SK-N-SH treated with all-trans-retinoic acid at 6 μM for 48 hours (cell line): ENCODE measurements around the gene PGGHG.
A peak's percentile ranks its signal among the peaks of the same experiment; 100 is the strongest.

Experiments used
- ATAC-seq: fragments of 200-7000 bp; cut with Tn5 transposase; 3 replicates; pipeline ENCODE4 v1.9.1; 2020; ENCODE audit warnings: mild to moderate bottlenecking, moderate library complexity
- BACH2 ChIP-seq: fragments of 250-450 bp; sonication (Bioruptor Pico); IDR thresholded peaks from 2 replicates; pipeline ENCODE4 v1.9.0; 2021; ENCODE audit warnings: mild to moderate bottlenecking, borderline replicate concordance
- CREB5 ChIP-seq: fragments of 250-450 bp; sonication (Bioruptor Pico); IDR thresholded peaks from 2 replicates; pipeline ENCODE4 v1.5.1; 2020; ENCODE audit warnings: low read depth, mild to moderate bottlenecking, moderate library complexity
- CSDC2 ChIP-seq: fragments of 250-450 bp; sonication (Bioruptor Pico); IDR thresholded peaks from 2 replicates; pipeline ENCODE4 v1.5.0; 2020; ENCODE audit warnings: mild to moderate bottlenecking, moderate library complexity
- CSRNP3 ChIP-seq: fragments of 250-450 bp; sonication (Bioruptor Pico); IDR thresholded peaks from 2 replicates; pipeline ENCODE4 v1.5.1; 2021; ENCODE audit warnings: mild to moderate bottlenecking, moderate library complexity
- ESRRG ChIP-seq: fragments of 250-450 bp; sonication (Bioruptor Pico); IDR thresholded peaks from 2 replicates; pipeline ENCODE4 v1.6.1; 2021; ENCODE audit warnings: mild to moderate bottlenecking
- GLIS3 ChIP-seq: fragments of 250-450 bp; sonication (Bioruptor Pico); IDR thresholded peaks from 2 replicates; pipeline ENCODE4 v1.5.0; 2020; ENCODE audit warnings: mild to moderate bottlenecking, moderate library complexity
- ISL1 ChIP-seq: fragments of 250-450 bp; sonication (Bioruptor Pico); IDR thresholded peaks from 2 replicates; pipeline ENCODE4 v2.1.2; 2022; ENCODE audit warnings: mild to moderate bottlenecking, moderate library complexity
- OSR1 ChIP-seq: fragments of 250-450 bp; sonication (Bioruptor Pico); IDR thresholded peaks from 2 replicates; pipeline ENCODE4 v1.8.0; 2022; ENCODE audit warnings: moderate library complexity, mild to moderate bottlenecking, inconsistent platforms
- PATZ1 ChIP-seq: fragments of 250-450 bp; sonication (Bioruptor Pico); IDR thresholded peaks from 2 replicates; pipeline ENCODE4 v1.8.0; 2020; ENCODE audit warnings: mild to moderate bottlenecking, moderate library complexity, borderline replicate concordance
- POU6F1 ChIP-seq: fragments of 250-450 bp; sonication (Bioruptor Pico); IDR thresholded peaks from 2 replicates; pipeline ENCODE4 v1.8.0; 2021; ENCODE audit warnings: low read depth, mild to moderate bottlenecking, moderate library complexity, borderline replicate concordance
- PPARA ChIP-seq: fragments of 250-450 bp; sonication (Bioruptor Pico); IDR thresholded peaks from 2 replicates; pipeline ENCODE4 v1.5.0; 2020; ENCODE audit warnings: mild to moderate bottlenecking, borderline replicate concordance
- RARB ChIP-seq: fragments of 250-450 bp; sonication (Bioruptor Pico); IDR thresholded peaks from 2 replicates; pipeline ENCODE4 v1.8.0; 2021; ENCODE audit warnings: mild to moderate bottlenecking, moderate library complexity
- SNAI2 ChIP-seq: fragments of 250-450 bp; sonication (Bioruptor Pico); IDR thresholded peaks from 2 replicates; pipeline ENCODE4 v1.5.0; 2020; ENCODE audit warnings: mild to moderate bottlenecking, moderate library complexity
- TOX ChIP-seq: fragments of 250-450 bp; sonication (Bioruptor Pico); IDR thresholded peaks from 2 replicates; pipeline ENCODE4 v1.8.0; 2021; ENCODE audit warnings: mild to moderate bottlenecking, moderate library complexity, borderline replicate concordance
- TSHZ2 ChIP-seq: fragments of 250-450 bp; sonication (Bioruptor Pico); IDR thresholded peaks from 2 replicates; pipeline ENCODE4 v1.5.0; 2020; ENCODE audit warnings: mild to moderate bottlenecking, moderate library complexity
- ZC3H10 ChIP-seq: fragments of 250-450 bp; sonication (Bioruptor Pico); IDR thresholded peaks from 2 replicates; pipeline ENCODE4 v1.5.1; 2021; ENCODE audit warnings: mild to moderate bottlenecking, moderate library complexity
- ZFP30 ChIP-seq: fragments of 450-650 bp; formaldehyde crosslinking; IDR thresholded peaks from 2 replicates; pipeline ENCODE4 v1.5.0; 2022; ENCODE audit warnings: mild to moderate bottlenecking, moderate library complexity
- ZNF565 ChIP-seq: fragments of 450-650 bp; formaldehyde crosslinking; conservative IDR thresholded peaks from 2 replicates; pipeline ENCODE4 v1.5.0; 2020; ENCODE audit warnings: low read depth, mild to moderate bottlenecking, moderate library complexity
- ZNF70 ChIP-seq: fragments of 450-650 bp; formaldehyde crosslinking; IDR thresholded peaks from 2 replicates; pipeline ENCODE4 v1.5.0; 2020; ENCODE audit warnings: mild to moderate bottlenecking, moderate library complexity
- ZNF8 ChIP-seq: fragments of 450-650 bp; formaldehyde crosslinking; IDR thresholded peaks from 2 replicates; pipeline ENCODE4 v1.5.0; 2020; ENCODE audit warnings: mild to moderate bottlenecking, moderate library complexity

Gene PGGHG

GRCh38 chr11:261624-262023 is 27.3 kb upstream of the PGGHG start:
- TF ChIP-seq CREB5 (CRISPR knock-in tag): no peak
- no peak for ATAC-seq

- ATAC-seq: no peak
- TF ChIP-seq ZFP30 (CRISPR knock-in tag) (no peak), PPARA (CRISPR knock-in tag) (no peak), OSR1 (CRISPR knock-in tag) (no peak), ZC3H10 (no peak), TOX (no peak), RARB (CRISPR knock-in tag) (no peak), ZNF565 (CRISPR knock-in tag) (no peak)
Observed at GRCh38 chr11:266676-267439, 22.1 kb upstream of the PGGHG start.

GRCh38 chr11:267491-267994 is 21.4 kb upstream of the PGGHG start:
- TF ChIP-seq CREB5 (CRISPR knock-in tag) (no peak), SNAI2 (no peak), PATZ1 (no peak), ESRRG (CRISPR knock-in tag) (no peak), ZNF8 (CRISPR knock-in tag) (no peak), ZNF70 (CRISPR knock-in tag) (no peak), BACH2 (CRISPR knock-in tag) (no peak), ISL1 (CRISPR knock-in tag) (no peak), CSDC2 (CRISPR knock-in tag) (no peak), ZFP30 (CRISPR knock-in tag) (no peak), POU6F1 (no peak), RARB (CRISPR knock-in tag) (no peak), TOX (no peak), TSHZ2 (CRISPR knock-in tag) (no peak), OSR1 (CRISPR knock-in tag) (no peak), ZC3H10 (no peak), ZNF565 (CRISPR knock-in tag) (no peak), GLIS3 (no peak), CSRNP3 (CRISPR knock-in tag) (no peak)
- ATAC-seq: peak; percentile 57

GRCh38 chr11:268716-269145 is 20.2 kb upstream of the PGGHG start:
- peak; percentile 90 for ATAC-seq
